Occipital lobe (tissue), 2 donors: ENCODE results near the gene BACH2. TPM values are rescaled to one million over a fixed set of nuclear protein-coding genes. Genes with fewer than 3 reads are reported as not detected.

Experiments used
- DNase-seq: peaks from one replicate; lab custom pipeline; 2025; lab: John Stamatoyannopoulos, UW
- total RNA-seq: library from RNA; depleted of rRNA; stranded (reverse); fragments of >200 nt; gene quantifications from one replicate; pipeline ENCODE4 v1.2.3, GENCODE V29; 2014

Gene BACH2
- total RNA-seq, 1 donor from 2014 or later = 65.4 TPM

DNA sequence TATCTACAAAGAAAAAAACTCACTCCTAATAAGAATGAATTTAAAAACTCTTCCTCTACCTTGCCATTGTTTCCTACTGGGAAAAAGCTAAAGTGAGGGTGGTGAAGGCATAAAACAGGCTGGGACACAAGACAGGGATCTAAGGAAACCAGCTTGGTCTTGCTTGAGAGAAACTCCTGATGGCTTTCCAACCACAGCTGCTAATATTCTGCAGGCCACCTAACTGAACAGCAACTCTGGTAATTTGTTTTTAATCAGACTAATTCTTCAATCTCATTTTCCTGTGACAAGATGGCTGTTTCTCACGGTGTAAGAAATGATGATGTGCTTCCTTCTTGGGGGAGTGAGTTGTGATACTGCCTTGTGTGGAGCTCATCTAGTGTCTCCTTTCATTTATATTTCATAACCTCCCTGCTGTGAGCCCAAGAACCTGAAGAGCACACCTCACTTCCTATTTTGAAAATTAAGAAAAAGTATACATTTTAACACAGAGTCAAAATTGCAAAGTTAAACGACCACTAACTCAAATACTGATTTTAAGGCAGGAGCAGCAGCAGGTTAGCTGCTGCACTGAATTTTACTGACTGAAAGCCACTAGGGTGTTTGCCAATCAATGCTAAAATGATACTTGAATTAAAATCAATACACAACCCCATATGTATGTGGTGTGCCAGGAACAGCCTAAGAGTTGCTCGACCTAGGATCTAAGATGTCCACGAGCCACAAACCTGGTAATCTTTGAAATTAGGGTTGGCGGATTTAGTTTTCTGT, 58.0 kb downstream of the BACH2 start:
- no peak for DNase-seq

DNA sequence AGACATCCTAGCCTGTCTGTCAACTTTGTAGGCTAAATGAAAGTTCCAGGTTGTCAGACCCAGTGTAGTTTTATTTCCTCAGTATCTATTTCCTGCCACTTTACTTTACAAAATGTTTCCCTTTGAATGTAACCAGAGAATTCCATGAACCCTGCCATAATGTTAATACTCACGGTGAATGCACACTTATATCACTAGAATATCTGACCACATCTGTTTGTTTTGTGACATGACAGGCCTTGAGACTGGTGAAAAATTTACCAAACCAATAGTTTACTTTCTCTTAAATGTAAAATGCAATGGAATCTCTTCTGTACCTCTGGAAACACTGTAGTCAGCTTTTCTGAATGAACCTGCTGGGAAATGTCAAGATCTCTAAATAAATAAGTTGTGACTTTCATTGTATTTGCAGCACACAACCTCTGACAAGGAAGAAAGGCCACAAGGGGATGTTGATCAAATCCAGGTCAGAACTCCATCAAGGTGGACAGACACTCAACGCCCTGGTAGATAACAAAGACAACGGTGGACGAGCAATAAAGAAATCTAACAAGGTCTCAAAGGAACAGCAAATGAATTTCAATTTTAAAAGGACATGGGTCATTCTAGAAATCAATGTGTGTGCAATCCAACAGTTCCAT, 59.2 kb downstream of the BACH2 start:
- DNase-seq = no peak

- no peak for DNase-seq
Measured at GRCh38 chr6:90233994-90234393, 62.6 kb downstream of the BACH2 start.

GRCh38 chr6:90233213-90233612, 63.4 kb downstream of the BACH2 start:
- no peak for DNase-seq

DNA sequence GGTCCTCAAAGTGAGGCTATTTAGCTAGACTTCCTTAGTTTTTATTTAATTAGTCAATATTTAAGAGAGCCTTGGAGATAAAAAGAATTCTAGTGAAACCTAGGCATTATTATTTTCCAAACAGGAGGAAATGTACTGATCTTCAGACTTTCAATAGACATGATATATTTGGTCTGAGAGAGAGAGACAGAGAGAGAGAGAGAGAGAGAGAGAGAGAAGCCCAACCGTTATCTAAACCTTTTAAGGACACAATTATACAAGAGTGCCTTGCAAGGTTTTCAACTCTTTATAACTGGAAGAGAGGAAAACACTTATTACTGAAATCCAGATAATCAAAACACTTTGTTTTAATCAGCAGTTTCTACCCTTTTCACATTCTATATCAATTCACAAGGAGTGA, 64.8 kb downstream of the BACH2 start:
- no peak for DNase-seq

DNA sequence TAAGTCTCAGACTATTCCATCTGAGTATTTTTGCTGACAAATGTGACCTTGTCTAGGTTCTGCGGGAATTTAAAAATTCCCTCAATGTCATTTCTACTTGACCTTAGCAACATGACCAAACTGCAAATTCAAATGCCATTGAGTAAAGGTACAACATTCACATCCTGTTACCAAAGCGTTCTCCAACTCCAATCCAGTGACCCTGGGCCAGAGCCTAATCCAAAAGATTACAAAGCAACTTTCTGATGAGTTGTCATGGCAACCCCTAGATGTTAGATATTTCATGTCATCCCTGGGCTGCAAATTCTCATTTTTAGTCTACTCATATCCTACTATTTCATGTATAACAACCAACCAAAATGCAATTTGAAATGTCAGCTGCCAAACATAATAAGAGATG, 65.3 kb downstream of the BACH2 start:
- DNase-seq = no peak

- DNase-seq = no peak
Measured at GRCh38 chr6:90230548-90231215, 66.0 kb downstream of the BACH2 start.

DNA sequence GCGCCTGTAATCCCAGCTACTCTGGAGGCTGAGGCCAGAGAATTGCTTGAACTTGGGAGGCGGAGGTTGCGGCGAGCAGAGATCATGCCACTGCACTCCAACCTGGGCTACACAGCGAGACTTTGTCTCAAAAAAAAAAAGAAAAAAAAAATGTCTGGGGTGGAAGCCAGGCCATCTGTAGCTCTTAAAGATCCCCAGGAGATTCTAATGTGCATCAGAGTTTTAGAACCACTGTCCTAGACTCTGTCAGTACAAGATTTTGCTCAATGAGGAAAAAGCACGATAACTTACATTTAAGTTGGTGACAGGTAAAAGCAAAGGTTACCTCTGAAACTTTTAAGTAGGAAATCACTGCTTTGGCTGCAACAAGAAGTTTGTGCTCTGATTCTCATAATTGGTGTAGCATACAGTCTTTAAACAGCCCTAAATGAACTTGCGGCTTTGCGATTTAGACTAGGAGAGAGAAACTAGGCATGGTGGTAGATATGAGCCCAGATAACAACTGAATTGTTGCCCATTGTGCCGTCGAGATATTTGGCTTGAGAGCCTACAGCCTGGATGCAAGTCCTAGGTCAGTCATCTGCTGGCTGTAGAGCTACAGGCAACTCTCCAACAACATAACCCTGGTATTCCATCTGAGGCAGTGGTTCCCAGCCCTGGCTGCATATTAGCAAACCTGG, 67.2 kb downstream of the BACH2 start:
- no peak for DNase-seq

DNA sequence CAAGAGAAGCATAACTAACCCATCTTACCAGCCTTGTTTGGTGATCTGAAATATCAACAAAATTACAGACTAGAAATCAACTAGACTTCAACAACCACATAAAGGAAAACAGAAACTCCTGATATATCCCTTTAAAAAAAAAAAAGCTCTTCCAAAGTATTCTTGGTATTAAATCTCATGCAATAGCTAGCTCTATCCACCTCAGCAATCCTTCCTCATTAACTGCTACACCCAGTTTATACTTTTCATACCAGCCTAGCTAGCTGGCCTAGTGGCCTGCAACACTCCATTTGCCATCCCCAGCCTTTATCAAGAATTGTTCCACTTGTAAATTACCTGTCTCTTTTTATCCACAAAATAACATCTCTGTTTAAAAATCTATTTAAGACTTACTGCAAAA, 69.0 kb downstream of the BACH2 start:
- no peak for DNase-seq

GRCh38 chr6:90227213-90227612, 69.4 kb downstream of the BACH2 start:
- no peak for DNase-seq

GRCh38 chr6:90226257-90226656, 70.4 kb downstream of the BACH2 start:
- DNase-seq = no peak

- no peak for DNase-seq
Measured at GRCh38 chr6:90224196-90224595, 72.4 kb downstream of the BACH2 start.

DNA sequence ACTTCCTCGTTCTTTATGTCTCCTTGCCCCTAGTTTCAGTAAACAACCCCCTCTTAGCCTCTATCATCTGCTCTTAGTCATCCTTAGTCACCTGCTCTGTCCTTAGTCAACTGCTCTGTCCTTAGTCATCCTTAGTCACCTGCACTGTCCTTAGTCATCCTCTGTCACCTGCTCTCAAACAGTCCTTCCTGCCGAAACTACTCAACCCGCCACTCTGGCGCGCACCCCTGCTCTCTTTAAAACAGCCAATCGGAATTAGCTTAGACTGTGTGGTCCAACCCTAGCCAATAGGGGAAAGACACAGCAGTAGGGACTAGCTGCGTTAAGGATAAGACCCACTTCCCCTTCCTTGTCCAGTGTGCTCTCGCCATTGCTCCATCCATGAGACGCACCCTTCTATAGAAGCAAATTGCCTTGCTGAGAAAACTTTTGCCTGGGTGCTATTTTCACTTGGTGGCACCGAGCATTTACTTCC, 73.9 kb downstream of the BACH2 start:
- no peak for DNase-seq

GRCh38 chr6:90222008-90222407, 74.6 kb downstream of the BACH2 start:
- DNase-seq = no peak

DNA sequence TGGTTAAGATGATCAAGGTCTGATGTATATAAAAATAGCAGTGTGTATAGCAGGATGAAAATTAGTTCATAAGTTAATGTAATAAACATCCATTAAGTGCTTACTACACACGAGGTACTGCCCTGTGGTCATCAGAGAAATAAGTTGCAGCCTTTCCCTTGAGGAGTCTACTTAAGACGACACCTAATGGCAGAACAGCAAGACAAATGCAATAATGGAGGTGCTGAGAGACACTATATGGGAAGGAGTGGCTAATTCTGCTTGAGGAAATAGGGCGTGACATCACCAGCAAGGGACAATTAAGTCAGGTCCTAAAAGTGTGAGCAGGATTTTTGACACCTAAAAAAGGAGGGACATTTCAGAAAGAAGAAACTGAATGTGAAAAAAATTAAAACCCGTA, 75.2 kb downstream of the BACH2 start:
- DNase-seq = no peak

GRCh38 chr6:90220273-90220672, 76.4 kb downstream of the BACH2 start:
- no peak for DNase-seq

DNA sequence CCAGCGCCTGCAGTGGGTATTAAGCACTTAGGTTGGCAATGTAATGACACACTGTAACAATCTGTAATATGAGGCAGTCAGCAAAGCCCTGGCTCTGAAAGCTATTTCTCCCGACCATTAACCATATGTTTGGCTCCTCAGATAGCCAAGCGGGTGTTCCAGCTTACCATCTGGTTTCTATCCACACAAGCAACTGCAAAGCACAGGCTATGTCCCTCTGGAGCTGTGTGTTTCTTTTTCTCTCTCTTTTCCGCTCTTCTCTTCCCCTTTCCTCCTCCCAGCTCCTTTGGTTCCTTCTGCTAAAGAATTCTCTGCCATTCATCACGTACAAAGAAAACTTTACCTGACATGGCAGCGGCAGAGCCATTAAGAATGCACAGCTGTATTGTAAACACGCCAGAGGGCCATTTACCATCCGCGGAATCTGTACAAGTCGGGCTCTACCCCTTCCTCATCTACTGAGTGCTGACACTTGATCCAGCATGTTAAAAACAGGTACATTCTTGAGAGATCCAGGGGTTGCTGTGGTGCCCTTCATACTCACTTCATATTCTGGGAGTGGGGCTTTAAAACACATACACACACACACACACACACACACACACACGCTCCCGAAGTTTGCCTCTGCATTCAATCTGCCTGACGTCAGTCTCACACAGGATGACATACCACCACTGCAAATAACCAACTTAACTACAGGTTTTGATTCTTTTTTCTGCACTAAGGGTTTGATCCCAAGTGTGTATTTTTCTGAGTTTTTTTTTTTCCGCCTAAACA, 77.2 kb downstream of the BACH2 start:
- DNase-seq = peak; percentile 58

DNA sequence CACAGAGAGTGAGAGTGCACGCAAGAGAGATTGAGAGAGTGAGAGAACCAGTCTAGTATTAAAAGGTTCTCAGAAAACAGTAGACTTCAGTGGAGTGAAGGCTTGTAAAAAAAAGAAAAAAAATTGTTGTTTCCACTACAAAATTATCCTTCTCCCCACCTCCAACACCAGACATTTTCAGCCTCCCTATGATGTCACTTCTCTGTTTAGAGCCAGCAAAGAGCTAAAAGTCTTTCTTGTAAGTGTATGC, 77.8 kb downstream of the BACH2 start:
- no peak for DNase-seq

GRCh38 chr6:90217506-90218127, 79.0 kb downstream of the BACH2 start:
- DNase-seq = no peak

DNA sequence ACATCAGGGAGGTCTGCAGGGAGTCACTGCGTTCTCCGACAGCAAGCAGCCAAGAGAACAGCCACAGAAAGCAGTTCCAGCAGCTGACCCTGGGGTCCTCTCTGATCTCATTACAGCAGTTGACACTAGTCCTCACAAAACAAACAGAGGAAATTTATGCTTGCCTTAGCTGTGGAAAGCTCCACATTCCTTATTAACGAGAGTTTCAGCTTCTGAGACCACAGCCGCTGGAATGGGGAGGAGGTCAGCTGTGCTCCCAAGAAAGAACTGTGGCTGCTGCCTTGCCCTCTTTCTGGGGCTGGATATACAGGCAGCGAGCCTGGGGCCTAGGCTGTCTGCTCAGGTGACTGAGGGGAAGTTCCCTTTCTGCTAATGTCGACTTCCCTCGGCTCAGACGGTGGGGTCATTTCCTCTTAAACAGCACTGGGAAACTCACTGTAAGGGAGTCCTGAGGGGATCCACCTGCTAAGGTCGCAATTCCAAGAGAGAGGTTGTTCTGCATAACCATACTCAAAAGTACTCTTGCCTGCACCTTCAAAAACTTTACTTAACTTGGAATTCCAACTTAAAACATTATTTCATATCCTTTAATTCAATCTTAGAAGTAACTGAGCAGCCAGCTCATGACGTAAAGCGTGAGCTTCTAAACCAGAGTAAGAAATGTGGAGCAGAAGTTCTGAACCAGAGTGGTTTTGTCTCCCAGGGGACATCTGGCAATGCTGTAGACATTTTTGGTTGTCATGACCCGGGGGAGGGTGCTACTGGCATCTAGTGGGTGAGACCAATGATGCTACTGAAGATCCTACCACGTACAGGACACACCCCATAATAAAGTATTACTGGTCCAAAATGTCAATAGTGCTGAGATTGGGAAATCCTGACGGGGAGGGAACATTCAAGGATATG, 80.3 kb downstream of the BACH2 start:
- DNase-seq = no peak
